Activated CD4-positive, alpha-beta T cell treated with anti-CD3 and anti-CD28 coated beads, Interleukin-10, Interleukin-2, amounts not matched to agents 100 ng/mL and 50 ng/mL, durations not matched to agents 16 hours and 8 hours (primary cell): ENCODE data around the gene COPRS.
"Not testable (repeated sequence)": the region's sequence is repeated elsewhere in the genome, so short reads cannot be mapped to it uniquely, and the experiment has no call there.

ENCODE experiments used
- DNase-seq: peaks from one replicate; pipeline ENCODE4 v3.0.0-alpha.2; 2020

The COPRS gene

DNA sequence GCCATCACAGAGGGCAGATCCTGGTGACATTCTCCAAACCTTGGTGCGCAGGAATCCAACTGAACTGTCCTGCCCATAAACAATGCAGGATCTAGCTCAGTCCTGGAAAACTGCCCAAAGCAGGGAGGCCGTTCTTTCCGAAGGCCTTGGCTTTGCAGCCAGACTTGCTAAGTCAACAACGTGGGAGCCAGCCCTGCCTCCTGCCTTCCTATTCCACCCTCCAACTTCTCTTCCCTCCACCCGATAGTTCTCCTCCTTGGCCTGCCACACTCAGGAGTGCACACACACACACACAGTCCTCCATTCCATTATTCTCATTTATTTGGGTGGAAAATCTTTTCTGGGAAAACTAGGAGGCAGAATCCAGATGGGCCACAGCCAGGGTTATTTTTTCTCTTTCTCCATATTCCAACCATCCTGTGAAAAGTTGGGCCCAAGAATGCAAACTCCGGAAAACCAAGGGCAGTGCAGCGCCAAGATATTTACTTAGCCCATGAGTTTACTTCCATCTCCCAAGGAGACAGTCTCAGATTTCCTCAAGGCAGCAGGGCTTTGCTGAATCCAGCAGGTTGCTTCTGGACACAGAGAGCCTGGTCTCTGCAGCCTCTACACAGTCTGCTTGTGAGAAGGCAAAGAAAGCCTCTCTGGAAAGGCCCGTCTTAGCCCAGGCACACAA lies 15.8 kb downstream of the COPRS start:
- DNase-seq, result no peak

- peak; percentile 72 for DNase-seq
Measured at GRCh38 chr17:31842195-31843069, 16.6 kb downstream of the COPRS start.

DNA sequence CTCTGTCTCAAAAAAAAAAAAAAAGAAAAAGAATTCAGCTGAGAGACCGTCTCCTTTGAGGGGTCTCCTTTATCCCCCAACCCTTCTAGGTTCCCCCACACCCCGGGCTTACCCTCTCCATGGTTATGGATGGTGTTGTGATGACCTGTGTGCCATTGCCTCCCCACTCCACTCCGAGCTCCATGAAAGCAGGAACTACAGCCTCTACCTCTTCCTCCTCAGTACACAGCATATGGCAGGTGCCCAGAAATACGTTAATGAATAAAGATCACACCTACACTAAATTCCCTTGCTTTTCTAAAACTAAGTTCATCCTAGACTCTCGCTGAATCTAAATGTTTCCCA lies 17.2 kb downstream of the COPRS start:
- no peak for DNase-seq

GRCh38 chr17:31838636-31839225 lies 20.3 kb downstream of the COPRS start:
- no peak for DNase-seq

- no peak for DNase-seq
Measured at GRCh38 chr17:31835984-31836383, 23.1 kb downstream of the COPRS start.

GRCh38 chr17:31834448-31834847 lies 24.6 kb downstream of the COPRS start:
- no peak for DNase-seq

- DNase-seq, result no peak
Measured at GRCh38 chr17:31832746-31833145, 26.3 kb downstream of the COPRS start.

- no peak for DNase-seq
Measured at GRCh38 chr17:31830971-31831858, 27.8 kb downstream of the COPRS start.

DNA sequence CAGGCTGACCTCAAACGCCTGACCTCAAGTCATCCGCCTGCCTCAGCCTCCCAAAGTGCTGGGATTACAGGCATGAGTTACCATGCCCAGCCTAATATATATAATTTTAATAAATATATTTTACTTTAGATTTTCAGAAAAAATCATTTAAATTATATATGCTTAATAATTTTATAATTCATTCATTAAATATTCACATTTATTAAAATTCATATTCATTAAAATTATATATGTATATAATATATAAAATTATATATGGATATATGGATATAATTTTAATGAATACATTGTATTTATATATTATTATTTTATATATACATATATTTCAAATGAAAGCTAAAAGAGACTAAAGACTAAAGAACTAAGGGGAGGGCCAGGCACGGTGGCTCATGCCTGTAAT lies 29.4 kb downstream of the COPRS start:
- DNase-seq, result no peak

DNA sequence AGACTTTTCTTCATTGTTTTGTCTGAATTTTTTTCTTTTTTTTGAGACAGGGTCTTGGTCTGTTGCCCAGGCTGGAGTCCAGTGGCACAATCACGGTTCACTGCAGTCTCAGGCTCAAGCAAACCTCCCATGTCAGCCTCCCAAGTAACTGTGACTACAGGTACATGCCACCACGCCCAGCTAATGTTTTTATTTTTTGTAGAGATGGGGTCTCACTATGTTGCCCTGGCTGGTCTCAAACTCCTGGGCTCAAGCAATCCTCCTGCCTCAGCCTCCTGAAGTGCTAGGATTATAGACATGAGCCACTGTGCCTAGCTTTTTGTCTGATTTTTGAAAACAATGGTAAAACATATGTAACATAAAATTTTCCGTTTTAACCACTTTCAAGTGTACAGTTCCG lies 30.1 kb downstream of the COPRS start:
- not testable (repeated sequence) for DNase-seq

- DNase-seq, result no peak
Measured at GRCh38 chr17:31825961-31826691, 32.9 kb downstream of the COPRS start.

DNA sequence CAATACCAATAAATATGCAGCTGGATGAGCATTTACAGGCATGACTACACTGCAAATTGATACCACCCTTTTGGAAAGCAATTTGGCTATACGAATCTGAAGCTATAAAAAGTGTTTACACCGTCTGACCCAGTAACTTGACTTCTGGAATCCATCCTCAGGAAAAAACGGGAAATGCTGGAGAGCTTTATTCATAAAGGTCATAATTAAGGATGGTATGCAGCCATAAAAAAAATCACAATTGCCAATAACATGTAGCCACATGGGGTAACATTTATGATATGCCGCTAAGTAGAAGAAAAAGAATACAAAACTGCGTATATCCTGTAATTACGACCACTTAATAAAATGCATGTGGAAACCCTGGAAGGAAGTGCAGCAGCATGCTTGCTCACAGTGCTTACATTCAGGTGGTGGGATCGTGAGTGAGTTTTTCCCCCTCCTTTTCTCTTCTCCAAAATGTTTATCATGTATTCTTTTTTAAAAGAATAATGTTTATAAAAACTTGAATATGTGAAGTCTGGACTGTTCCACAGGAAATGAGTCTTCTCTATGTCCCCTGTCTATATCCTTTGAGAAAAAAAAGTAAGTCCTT lies 34.2 kb downstream of the COPRS start:
- no peak for DNase-seq

GRCh38 chr17:31823014-31823413 lies 36.0 kb downstream of the COPRS start:
- DNase-seq, result no peak

- DNase-seq, result no peak
Measured at GRCh38 chr17:31820691-31821435, 38.2 kb downstream of the COPRS start.

DNA sequence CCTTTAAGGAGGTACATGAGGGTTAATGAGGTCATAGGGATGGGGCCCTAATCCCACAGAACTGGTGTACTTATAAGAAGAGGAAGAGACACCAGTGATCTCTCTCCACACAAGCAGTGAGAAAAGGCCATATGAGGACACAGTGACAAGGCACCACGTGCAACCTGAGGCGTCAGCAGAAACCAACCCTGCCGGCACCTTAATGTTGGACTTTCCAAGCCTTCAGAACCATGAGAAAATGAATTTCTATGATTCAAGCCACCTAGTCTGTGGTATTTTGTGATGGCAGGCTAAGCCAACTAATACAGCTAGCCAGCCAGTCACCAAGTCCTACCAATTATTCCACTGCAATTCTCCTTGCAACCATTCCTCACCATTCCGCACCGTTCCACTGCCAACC lies 39.5 kb downstream of the COPRS start:
- no peak for DNase-seq

GRCh38 chr17:31818863-31819262 lies 40.2 kb downstream of the COPRS start:
- DNase-seq, result not testable (repeated sequence)

- no peak for DNase-seq
Measured at GRCh38 chr17:31815212-31815730, 43.8 kb downstream of the COPRS start.

GRCh38 chr17:31811101-31811500 lies 47.9 kb downstream of the COPRS start:
- DNase-seq, result no peak

DNA sequence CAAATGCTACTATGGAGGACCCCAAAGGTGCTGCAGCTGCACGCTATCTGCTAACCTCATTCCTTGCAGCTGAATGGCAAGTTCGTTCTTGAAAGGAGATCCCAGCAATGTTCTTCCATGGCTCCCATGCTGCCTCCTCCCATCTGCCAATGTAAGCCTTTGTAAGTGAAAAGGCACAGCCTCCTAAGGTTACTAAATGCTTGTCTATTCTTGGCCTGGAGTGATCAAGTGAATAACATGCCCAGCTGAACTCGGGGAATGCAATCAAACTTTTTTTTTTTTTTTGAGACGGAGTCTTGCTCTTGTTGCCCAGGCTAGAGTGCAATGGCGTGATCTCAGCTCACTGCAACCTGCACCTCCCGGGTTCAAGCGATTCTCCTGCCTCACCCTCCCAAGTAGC lies 49.2 kb downstream of the COPRS start:
- DNase-seq, result not testable (repeated sequence)

DNA sequence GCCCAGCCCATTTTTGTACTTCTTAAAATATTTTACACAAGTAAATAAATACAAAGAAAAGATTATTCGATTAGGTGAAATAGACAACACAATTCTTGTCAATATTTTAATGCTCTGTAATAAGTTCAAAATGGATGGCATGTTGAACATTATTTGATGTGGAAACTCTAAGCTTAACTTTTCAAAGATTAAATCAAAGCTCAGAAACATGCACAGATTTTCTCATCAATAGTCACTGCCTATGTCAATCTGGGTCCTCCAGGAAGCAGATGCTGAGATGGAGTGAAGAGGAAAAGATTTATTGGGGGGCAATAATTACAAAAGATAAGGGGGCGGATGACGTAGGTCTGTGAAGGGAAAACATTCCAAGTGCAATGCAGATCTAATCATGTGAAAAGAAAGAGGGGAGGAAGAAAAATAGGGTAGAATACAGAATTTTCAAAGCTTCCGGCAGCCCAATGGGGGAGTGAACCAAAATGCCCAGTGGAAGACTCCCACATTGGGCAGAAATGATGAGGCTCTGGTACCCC lies 50.5 kb downstream of the COPRS start:
- DNase-seq, result no peak

- no peak for DNase-seq
Measured at GRCh38 chr17:31807846-31808245, 51.2 kb downstream of the COPRS start.
